Astrocyte (in vitro differentiated cells and primary cell): ENCODE results near the gene FAP. TPM values are rescaled to one million over a fixed set of nuclear protein-coding genes. Genes with fewer than 3 reads are reported as not detected.

Source experiments
- DNase-seq: peaks from one replicate; pipeline ENCODE4 v3.0.0-alpha.2; 2010; ENCODE audit warnings: low read depth
- FAIRE-seq: peaks from 2 replicates; lab custom pipeline; 2011; peaks lifted over from hg19 to GRCh38; lab: Jason Lieb, UNC
- H2AFZ ChIP-seq: 2 replicates; pipeline ENCODE4 v1.6.0; 2012; ENCODE audit warnings: low read depth, low read length, inconsistent platforms
- H3K27ac ChIP-seq: 2 replicates; pipeline ENCODE4 v1.5.1; 2011; ENCODE audit warnings: low read depth, low read length, inconsistent platforms
- H3K27me3 ChIP-seq: 2 replicates; pipeline ENCODE4 v1.6.0; 2011; ENCODE audit warnings: low read length, inconsistent platforms; ENCODE audit not compliant: insufficient read depth
- H3K36me3 ChIP-seq: 2 replicates; pipeline ENCODE4 v1.5.1; 2011; ENCODE audit warnings: low read length, inconsistent platforms; ENCODE audit not compliant: insufficient read depth
- H3K4me1 ChIP-seq: 2 replicates; pipeline ENCODE4 v1.5.1; 2011; ENCODE audit warnings: low read length, inconsistent platforms; ENCODE audit not compliant: insufficient read depth
- H3K4me2 ChIP-seq: 2 replicates; pipeline ENCODE4 v1.6.0; 2012; ENCODE audit warnings: low read length, inconsistent platforms
- H3K4me3 ChIP-seq: 2 replicates; pipeline ENCODE4 v1.5.1; 2011; ENCODE audit warnings: low read depth, mild to moderate bottlenecking, low read length, inconsistent platforms; ENCODE audit not compliant: insufficient read depth
- H3K79me2 ChIP-seq: 2 replicates; pipeline ENCODE4 v1.6.0; 2012; ENCODE audit warnings: mild to moderate bottlenecking, low read length, inconsistent platforms; ENCODE audit not compliant: insufficient read depth
- H3K9ac ChIP-seq: 2 replicates; pipeline ENCODE4 v1.6.0; 2012; ENCODE audit warnings: mild to moderate bottlenecking, low read length, inconsistent platforms
- H3K9me3 ChIP-seq: 2 replicates; pipeline ENCODE4 v1.5.1; 2012; ENCODE audit warnings: low read depth, mild to moderate bottlenecking, low read length, inconsistent platforms; ENCODE audit not compliant: insufficient read depth
- H4K20me1 ChIP-seq: 2 replicates; pipeline ENCODE4 v1.6.0; 2012; ENCODE audit warnings: low read length, inconsistent platforms; ENCODE audit not compliant: insufficient read depth
- H3K27ac Mint-ChIP-seq: one replicate; pipeline ENCODE4 v1.8.0; 2021; ENCODE audit warnings: mild to moderate bottlenecking, mixed read lengths; ENCODE audit not compliant: unreplicated experiment
- H3K27me3 Mint-ChIP-seq: one replicate; pipeline ENCODE4 v1.8.0; 2021; ENCODE audit warnings: low read depth, mixed read lengths; ENCODE audit not compliant: unreplicated experiment
- H3K36me3 Mint-ChIP-seq: one replicate; pipeline ENCODE4 v1.8.0; 2021; ENCODE audit warnings: low read depth, mixed read lengths; ENCODE audit not compliant: unreplicated experiment
- H3K4me1 Mint-ChIP-seq: one replicate; pipeline ENCODE4 v1.8.0; 2021; ENCODE audit warnings: low read depth, mixed read lengths; ENCODE audit not compliant: unreplicated experiment
- H3K4me3 Mint-ChIP-seq: one replicate; pipeline ENCODE4 v1.8.0; 2021; ENCODE audit warnings: mild to moderate bottlenecking, moderate library complexity, mixed read lengths; ENCODE audit not compliant: unreplicated experiment
- H3K9me3 Mint-ChIP-seq: one replicate; pipeline ENCODE4 v1.8.0; 2021; ENCODE audit warnings: mild to moderate bottlenecking, mixed read lengths; ENCODE audit not compliant: unreplicated experiment
- EZH2 ChIP-seq: IDR thresholded peaks from 2 replicates; pipeline ENCODE4 v1.6.1; 2012; ENCODE audit warnings: mild to moderate bottlenecking, low read length, inconsistent platforms; ENCODE audit not compliant: insufficient read depth
- total RNA-seq: library from RNA; stranded (reverse); gene quantifications from 2 replicates; pipeline ENCODE4 v1.2.1, GENCODE V29; 2021
- TF ChIP-seq, protein P1 (sequence below): IDR thresholded peaks from 2 replicates; pipeline ENCODE4 v1.5.1; 2011; ENCODE audit warnings: low read depth, mild to moderate bottlenecking, inconsistent platforms, low read length, moderate library complexity; ENCODE audit not compliant: insufficient read depth

The FAP gene
- total RNA-seq, 1 donor from 2014 or later = 1.3 TPM

DNA sequence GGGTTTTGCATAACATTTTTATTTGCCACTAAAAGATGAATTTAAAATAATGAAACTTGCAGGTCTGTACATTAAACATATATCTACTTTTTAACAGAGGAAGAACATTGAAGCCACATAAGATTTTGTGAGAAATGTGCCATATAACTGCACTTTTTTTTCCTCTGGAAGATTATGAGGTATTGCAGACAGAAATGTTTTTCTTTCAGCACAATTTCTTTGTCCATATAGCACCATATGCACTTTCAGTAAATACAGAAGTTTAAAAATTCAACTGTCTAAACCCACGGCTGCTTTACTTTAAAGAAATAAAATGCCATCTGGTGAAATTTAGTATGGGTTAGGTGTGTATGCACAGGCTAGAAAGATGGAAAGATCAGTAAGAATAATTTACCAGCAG is 470 bp upstream of the FAP start:
- Histone ChIP-seq H2AFZ (no peak overlapping the region), H4K20me1 (no peaks in the 10 kb centered on the region), H3K27ac (peak overlapping the region; percentile 94), H3K36me3 (peaks cover 15% of the 10 kb centered on the region), H3K79me2 (peaks cover 45% of the 10 kb centered on the region), H3K4me2 (peak overlapping the region; percentile 83), H3K4me1 (peaks cover 34% of the 10 kb centered on the region), H3K9ac (peak overlapping the region; percentile 95), H3K4me3 (peak overlapping the region; percentile 96), H3K27me3 (no peaks in the 10 kb centered on the region), H3K9me3 (no peaks in the 10 kb centered on the region)
- Mint-ChIP-seq H3K4me3 (no peak overlapping the region), H3K4me1 (peaks cover 54% of the 10 kb centered on the region), H3K9me3 (no peaks in the 10 kb centered on the region), H3K27me3 (no peaks in the 10 kb centered on the region), H3K27ac (peak overlapping the region; percentile 94), H3K36me3 (no peaks in the 10 kb centered on the region)
- TF ChIP-seq EZH2 = no peak
- TF ChIP-seq, protein P1, sequence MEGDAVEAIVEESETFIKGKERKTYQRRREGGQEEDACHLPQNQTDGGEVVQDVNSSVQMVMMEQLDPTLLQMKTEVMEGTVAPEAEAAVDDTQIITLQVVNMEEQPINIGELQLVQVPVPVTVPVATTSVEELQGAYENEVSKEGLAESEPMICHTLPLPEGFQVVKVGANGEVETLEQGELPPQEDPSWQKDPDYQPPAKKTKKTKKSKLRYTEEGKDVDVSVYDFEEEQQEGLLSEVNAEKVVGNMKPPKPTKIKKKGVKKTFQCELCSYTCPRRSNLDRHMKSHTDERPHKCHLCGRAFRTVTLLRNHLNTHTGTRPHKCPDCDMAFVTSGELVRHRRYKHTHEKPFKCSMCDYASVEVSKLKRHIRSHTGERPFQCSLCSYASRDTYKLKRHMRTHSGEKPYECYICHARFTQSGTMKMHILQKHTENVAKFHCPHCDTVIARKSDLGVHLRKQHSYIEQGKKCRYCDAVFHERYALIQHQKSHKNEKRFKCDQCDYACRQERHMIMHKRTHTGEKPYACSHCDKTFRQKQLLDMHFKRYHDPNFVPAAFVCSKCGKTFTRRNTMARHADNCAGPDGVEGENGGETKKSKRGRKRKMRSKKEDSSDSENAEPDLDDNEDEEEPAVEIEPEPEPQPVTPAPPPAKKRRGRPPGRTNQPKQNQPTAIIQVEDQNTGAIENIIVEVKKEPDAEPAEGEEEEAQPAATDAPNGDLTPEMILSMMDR = no peak
- DNase-seq (no peak), FAIRE-seq (no peak)

- peak; percentile 76 for DNase-seq
These were observed 512 bp downstream of the FAP start for GRCh38 chr2:162242586-162243280.

More at GRCh38 chr2:162242586-162243280, 512 bp downstream of the FAP start:
- no peaks in the 10 kb centered on the region for H3K9me3 ChIP-seq
- H2AFZ ChIP-seq = no peak overlapping the region
- peak; percentile 93 for FAIRE-seq
- peak overlapping the region; percentile 83 for H3K4me2 ChIP-seq
- peak overlapping the region; percentile 96 for H3K4me3 ChIP-seq
- Mint-ChIP-seq H3K36me3 (no peaks in the 10 kb centered on the region), H3K27me3 (no peaks in the 10 kb centered on the region), H3K4me3 (peak overlapping the region; percentile 21), H3K27ac (peak overlapping the region; percentile 94), H3K4me1 (peaks cover 54% of the 10 kb centered on the region), H3K9me3 (no peaks in the 10 kb centered on the region)
- H3K36me3 ChIP-seq = peaks cover 20% of the 10 kb centered on the region
- TF ChIP-seq, protein P1 = no peak
- TF ChIP-seq EZH2 = no peak
- peak overlapping the region; percentile 94 for H3K27ac ChIP-seq
- no peaks in the 10 kb centered on the region for H4K20me1 ChIP-seq
- no peaks in the 10 kb centered on the region for H3K27me3 ChIP-seq
- peaks cover 34% of the 10 kb centered on the region for H3K4me1 ChIP-seq
- H3K9ac ChIP-seq = peak overlapping the region; percentile 95
- H3K79me2 ChIP-seq = peaks cover 54% of the 10 kb centered on the region
